ENCODE measurements around the gene ADAMTSL2.

ADAMTSL2 gene

GRCh38 chr9:133515240-133515610, 19.3 kb upstream of the ADAMTSL2 start:
- H3K4me3 ChIP-seq (ENCODE audit: insufficient read depth, low read length, poor library complexity, severe bottlenecking): no peak overlapping the region
- H3K9ac ChIP-seq (ENCODE audit: low read length): no peak overlapping the region
- no peaks in the 10 kb centered on the region for H3K36me3 ChIP-seq (ENCODE audit: low read length)
- no peaks in the 10 kb centered on the region for H3K27me3 ChIP-seq (ENCODE audit: low read length)
- H4K20me1 ChIP-seq (ENCODE audit: low read depth, low read length): no peaks in the 10 kb centered on the region
- TF ChIP-seq, protein P1, sequence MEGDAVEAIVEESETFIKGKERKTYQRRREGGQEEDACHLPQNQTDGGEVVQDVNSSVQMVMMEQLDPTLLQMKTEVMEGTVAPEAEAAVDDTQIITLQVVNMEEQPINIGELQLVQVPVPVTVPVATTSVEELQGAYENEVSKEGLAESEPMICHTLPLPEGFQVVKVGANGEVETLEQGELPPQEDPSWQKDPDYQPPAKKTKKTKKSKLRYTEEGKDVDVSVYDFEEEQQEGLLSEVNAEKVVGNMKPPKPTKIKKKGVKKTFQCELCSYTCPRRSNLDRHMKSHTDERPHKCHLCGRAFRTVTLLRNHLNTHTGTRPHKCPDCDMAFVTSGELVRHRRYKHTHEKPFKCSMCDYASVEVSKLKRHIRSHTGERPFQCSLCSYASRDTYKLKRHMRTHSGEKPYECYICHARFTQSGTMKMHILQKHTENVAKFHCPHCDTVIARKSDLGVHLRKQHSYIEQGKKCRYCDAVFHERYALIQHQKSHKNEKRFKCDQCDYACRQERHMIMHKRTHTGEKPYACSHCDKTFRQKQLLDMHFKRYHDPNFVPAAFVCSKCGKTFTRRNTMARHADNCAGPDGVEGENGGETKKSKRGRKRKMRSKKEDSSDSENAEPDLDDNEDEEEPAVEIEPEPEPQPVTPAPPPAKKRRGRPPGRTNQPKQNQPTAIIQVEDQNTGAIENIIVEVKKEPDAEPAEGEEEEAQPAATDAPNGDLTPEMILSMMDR (IDR thresholded peaks at IDR 0.05; ENCODE audit: insufficient read depth, low read length, poor library complexity, severe bottlenecking): no peak
- TF ChIP-seq EZH2phosphoT487 (conservative IDR thresholded peaks at IDR 0.05; ENCODE audit: low read length): no peak
- H3F3A ChIP-seq (ENCODE audit: insufficient read depth): no peaks in the 10 kb centered on the region
- no peak overlapping the region for H3K4me2 ChIP-seq (ENCODE audit: low read depth, low read length, poor library complexity, severe bottlenecking)
- no peak overlapping the region for H3K27ac ChIP-seq (ENCODE audit: low read depth, low read length)
- H2AFZ ChIP-seq (ENCODE audit: low read depth, low read length, severe bottlenecking): no peak overlapping the region
- no peaks in the 10 kb centered on the region for H3K9me3 ChIP-seq (ENCODE audit: insufficient read depth, low read length)
- no peaks in the 10 kb centered on the region for H3K9me2 ChIP-seq (replicated peaks; ENCODE audit: insufficient read depth, low read length)
- H3K79me2 ChIP-seq (ENCODE audit: insufficient read depth, low read length): no peaks in the 10 kb centered on the region

GRCh38 chr9:133515615-133516255, 18.8 kb upstream of the ADAMTSL2 start:
- H3K4me3 ChIP-seq (ENCODE audit: insufficient read depth, low read length, poor library complexity, severe bottlenecking): no peak overlapping the region
- no peaks in the 10 kb centered on the region for H3K27me3 ChIP-seq (ENCODE audit: low read length)
- H3K27ac ChIP-seq (ENCODE audit: low read depth, low read length): no peak overlapping the region
- no peaks in the 10 kb centered on the region for H3K9me2 ChIP-seq (replicated peaks; ENCODE audit: insufficient read depth, low read length)
- H3K36me3 ChIP-seq (ENCODE audit: low read length): no peaks in the 10 kb centered on the region
- H3F3A ChIP-seq (ENCODE audit: insufficient read depth): no peaks in the 10 kb centered on the region
- H3K9me3 ChIP-seq (ENCODE audit: insufficient read depth, low read length): no peaks in the 10 kb centered on the region
- H3K4me2 ChIP-seq (ENCODE audit: low read depth, low read length, poor library complexity, severe bottlenecking): no peak overlapping the region
- no peak overlapping the region for H2AFZ ChIP-seq (ENCODE audit: low read depth, low read length, severe bottlenecking)
- no peaks in the 10 kb centered on the region for H3K79me2 ChIP-seq (ENCODE audit: insufficient read depth, low read length)
- H4K20me1 ChIP-seq (ENCODE audit: low read depth, low read length): no peaks in the 10 kb centered on the region
- TF ChIP-seq EZH2phosphoT487 (conservative IDR thresholded peaks at IDR 0.05; ENCODE audit: low read length): no peak
- TF ChIP-seq, protein P1 (IDR thresholded peaks at IDR 0.05; ENCODE audit: insufficient read depth, low read length, poor library complexity, severe bottlenecking): no peak
- no peak overlapping the region for H3K9ac ChIP-seq (ENCODE audit: low read length)

DNA sequence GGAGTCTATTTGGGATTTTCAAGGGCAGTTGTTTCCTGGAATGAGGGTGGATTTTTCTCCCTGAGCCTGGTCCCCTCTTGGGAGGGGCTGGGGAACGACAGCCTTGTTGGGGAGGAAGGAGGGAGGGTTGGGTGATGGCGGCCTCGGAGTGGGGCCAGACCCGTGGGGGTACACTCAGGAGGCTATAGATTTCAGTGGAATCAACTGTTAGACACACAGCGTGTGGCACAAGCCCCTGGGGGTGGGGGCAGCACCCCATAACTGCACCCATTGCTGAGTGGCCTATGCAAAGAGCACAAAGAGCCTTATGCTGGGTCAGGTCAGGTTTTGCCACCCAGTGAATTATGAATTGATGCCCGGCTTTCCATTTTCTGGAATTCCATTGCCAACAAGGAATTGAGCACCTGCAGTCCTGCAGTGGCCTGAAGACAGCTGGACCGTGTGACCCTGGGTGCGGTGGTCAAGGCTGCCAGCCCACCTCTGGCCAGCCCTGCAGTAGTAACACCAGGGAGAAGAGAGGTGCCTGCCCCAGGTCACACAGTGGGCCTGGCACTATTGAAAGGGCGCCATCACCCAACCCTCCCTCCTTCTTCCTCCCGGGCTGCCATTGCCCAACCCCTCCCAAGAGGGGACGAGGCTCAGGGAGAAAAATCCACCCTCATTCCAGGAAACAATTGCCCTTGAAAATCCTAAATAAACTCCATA, 18.1 kb upstream of the ADAMTSL2 start:
- Histone ChIP-seq H3F3A (ENCODE audit: insufficient read depth) (no peaks in the 10 kb centered on the region), H3K36me3 (ENCODE audit: low read length) (no peaks in the 10 kb centered on the region), H2AFZ (ENCODE audit: low read depth, low read length, severe bottlenecking) (no peak overlapping the region), H3K9ac (ENCODE audit: low read length) (no peak overlapping the region), H3K27me3 (ENCODE audit: low read length) (no peaks in the 10 kb centered on the region), H3K4me2 (ENCODE audit: low read depth, low read length, poor library complexity, severe bottlenecking) (no peak overlapping the region), H3K9me3 (ENCODE audit: insufficient read depth, low read length) (no peaks in the 10 kb centered on the region), H3K9me2 (replicated peaks; ENCODE audit: insufficient read depth, low read length) (no peaks in the 10 kb centered on the region), H3K27ac (ENCODE audit: low read depth, low read length) (no peak overlapping the region), H3K79me2 (ENCODE audit: insufficient read depth, low read length) (no peaks in the 10 kb centered on the region), H3K4me3 (ENCODE audit: insufficient read depth, low read length, poor library complexity, severe bottlenecking) (no peak overlapping the region), H4K20me1 (ENCODE audit: low read depth, low read length) (no peaks in the 10 kb centered on the region)
- TF ChIP-seq, protein P1 (IDR thresholded peaks at IDR 0.05; ENCODE audit: insufficient read depth, low read length, poor library complexity, severe bottlenecking): no peak
- no peak for TF ChIP-seq EZH2phosphoT487 (conservative IDR thresholded peaks at IDR 0.05; ENCODE audit: low read length)
